ENCODE data around the gene TBC1D2. TPM values are rescaled to one million over a fixed set of nuclear protein-coding genes. Genes with fewer than 3 reads are reported as not detected.
A peak's percentile ranks its signal among the peaks of the same experiment; 100 is the strongest.

The TBC1D2 gene
- total and polyA plus RNA-seq, 2 of the 13 experiments (the other 11 are each of a cell fraction or from before 2014, with no cell fraction given), result 2.0 to 2.8 TPM

DNA sequence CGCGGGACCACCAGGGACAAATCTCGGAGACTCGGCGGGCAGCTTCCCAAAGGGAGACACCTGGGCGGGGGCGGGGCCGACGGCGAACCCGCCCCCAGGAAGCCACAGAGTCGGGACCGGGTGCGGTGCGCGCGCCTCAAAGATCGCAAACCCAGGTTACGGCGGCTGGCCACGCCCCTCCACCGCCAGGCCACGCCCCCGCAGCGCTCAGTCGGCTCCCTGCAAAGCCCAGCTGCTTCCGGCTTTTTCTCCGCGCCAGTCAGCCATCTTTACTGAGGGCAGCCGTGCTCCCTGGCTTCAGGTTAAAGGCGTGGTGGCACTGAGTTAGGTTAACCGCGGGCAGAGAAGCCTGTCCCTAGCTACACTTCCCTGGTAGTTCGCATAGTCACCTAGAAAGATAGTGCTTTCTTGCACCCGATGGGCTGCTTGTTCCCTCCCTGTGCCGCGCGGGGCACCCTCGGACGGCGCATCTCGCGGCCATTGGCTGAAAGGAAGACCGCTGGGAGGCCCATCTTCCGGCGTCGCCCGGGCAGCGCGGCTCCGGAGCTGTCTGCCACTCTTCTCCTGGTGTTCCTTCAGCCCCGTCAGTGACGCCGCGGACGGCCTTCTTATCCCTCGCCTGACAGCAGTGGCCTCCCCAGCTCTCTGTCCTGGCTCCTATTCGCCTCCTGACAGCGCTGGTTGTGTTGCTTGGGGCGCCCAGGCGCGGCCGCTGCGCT lies at the start of gene TBC1D2 (continued):
- TF ChIP-seq, protein P1, sequence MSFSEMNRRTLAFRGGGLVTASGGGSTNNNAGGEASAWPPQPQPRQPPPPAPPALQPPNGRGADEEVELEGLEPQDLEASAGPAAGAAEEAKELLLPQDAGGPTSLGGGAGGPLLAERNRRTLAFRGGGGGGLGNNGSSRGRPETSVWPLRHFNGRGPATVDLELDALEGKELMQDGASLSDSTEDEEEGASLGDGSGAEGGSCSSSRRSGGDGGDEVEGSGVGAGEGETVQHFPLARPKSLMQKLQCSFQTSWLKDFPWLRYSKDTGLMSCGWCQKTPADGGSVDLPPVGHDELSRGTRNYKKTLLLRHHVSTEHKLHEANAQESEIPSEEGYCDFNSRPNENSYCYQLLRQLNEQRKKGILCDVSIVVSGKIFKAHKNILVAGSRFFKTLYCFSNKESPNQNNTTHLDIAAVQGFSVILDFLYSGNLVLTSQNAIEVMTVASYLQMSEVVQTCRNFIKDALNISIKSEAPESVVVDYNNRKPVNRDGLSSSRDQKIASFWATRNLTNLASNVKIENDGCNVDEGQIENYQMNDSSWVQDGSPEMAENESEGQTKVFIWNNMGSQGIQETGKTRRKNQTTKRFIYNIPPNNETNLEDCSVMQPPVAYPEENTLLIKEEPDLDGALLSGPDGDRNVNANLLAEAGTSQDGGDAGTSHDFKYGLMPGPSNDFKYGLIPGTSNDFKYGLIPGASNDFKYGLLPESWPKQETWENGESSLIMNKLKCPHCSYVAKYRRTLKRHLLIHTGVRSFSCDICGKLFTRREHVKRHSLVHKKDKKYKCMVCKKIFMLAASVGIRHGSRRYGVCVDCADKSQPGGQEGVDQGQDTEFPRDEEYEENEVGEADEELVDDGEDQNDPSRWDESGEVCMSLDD (CRISPR knock-in tag; IDR thresholded peaks at IDR 0.05; ENCODE audit: borderline replicate concordance), result no peak; the same call in 1 of the 2 replicates
- TF ChIP-seq ZNF430 (CRISPR knock-in tag; IDR thresholded peaks at IDR 0.05) (peak; percentile 81), SIN3B (IDR thresholded peaks at IDR 0.05; ENCODE audit: low read length) (peak; percentile 18; the same call in 1 of the 2 replicates), GZF1 (CRISPR knock-in tag; IDR thresholded peaks at IDR 0.05) (no peak), ZNF558 (CRISPR knock-in tag; IDR thresholded peaks at IDR 0.05; ENCODE audit: borderline replicate concordance) (no peak), RARG (CRISPR knock-in tag; IDR thresholded peaks at IDR 0.05; ENCODE audit: low read depth) (peak; percentile 67; the same call in 1 of the 2 replicates), ZNF773 (CRISPR knock-in tag; IDR thresholded peaks at IDR 0.05; ENCODE audit: borderline replicate concordance) (peak; percentile 66; the same call in 1 of the 2 replicates), ZMYM3 (CRISPR knock-in tag; IDR thresholded peaks at IDR 0.05) (no peak), ZZZ3 (CRISPR knock-in tag; IDR thresholded peaks at IDR 0.05; ENCODE audit: borderline replicate concordance) (peak; percentile 65; the same call in 1 of the 2 replicates), ZSCAN9 (CRISPR knock-in tag; IDR thresholded peaks at IDR 0.05; ENCODE audit: borderline replicate concordance) (peak; percentile 74), ZBTB3 (CRISPR knock-in tag; IDR thresholded peaks at IDR 0.05; ENCODE audit: borderline replicate concordance, low read depth) (0 out of 2 replicates have a peak, but pooled peaks have one; percentile 72), POGZ (CRISPR knock-in tag; IDR thresholded peaks at IDR 0.05) (peak; percentile 88), THAP11 (CRISPR knock-in tag; IDR thresholded peaks at IDR 0.05) (peak; percentile 89), ADNP (CRISPR knock-in tag; IDR thresholded peaks at IDR 0.05) (no peak), KLF9 (CRISPR knock-in tag; IDR thresholded peaks at IDR 0.05; ENCODE audit: low read depth) (no peak), ZNF33A (CRISPR knock-in tag; IDR thresholded peaks at IDR 0.05; ENCODE audit: borderline replicate concordance) (0 out of 2 replicates have a peak, but pooled peaks have one; percentile 39), ARNTL (CRISPR knock-in tag; IDR thresholded peaks at IDR 0.05) (no peak), SP140L (CRISPR knock-in tag; IDR thresholded peaks at IDR 0.05; ENCODE audit: borderline replicate concordance) (no peak), KDM5B (CRISPR knock-in tag; IDR thresholded peaks at IDR 0.05; ENCODE audit: borderline replicate concordance) (peak; percentile 92), FOSL1 (CRISPR knock-in tag; IDR thresholded peaks at IDR 0.05; ENCODE audit: borderline replicate concordance) (no peak), POLR2AphosphoS5 (IDR thresholded peaks at IDR 0.05; ENCODE audit: low read depth, low read length) (peak; percentile 63), ZNF441 (CRISPR knock-in tag; IDR thresholded peaks at IDR 0.05; ENCODE audit: borderline replicate concordance) (no peak)
- TF ChIP-seq, protein P2, sequence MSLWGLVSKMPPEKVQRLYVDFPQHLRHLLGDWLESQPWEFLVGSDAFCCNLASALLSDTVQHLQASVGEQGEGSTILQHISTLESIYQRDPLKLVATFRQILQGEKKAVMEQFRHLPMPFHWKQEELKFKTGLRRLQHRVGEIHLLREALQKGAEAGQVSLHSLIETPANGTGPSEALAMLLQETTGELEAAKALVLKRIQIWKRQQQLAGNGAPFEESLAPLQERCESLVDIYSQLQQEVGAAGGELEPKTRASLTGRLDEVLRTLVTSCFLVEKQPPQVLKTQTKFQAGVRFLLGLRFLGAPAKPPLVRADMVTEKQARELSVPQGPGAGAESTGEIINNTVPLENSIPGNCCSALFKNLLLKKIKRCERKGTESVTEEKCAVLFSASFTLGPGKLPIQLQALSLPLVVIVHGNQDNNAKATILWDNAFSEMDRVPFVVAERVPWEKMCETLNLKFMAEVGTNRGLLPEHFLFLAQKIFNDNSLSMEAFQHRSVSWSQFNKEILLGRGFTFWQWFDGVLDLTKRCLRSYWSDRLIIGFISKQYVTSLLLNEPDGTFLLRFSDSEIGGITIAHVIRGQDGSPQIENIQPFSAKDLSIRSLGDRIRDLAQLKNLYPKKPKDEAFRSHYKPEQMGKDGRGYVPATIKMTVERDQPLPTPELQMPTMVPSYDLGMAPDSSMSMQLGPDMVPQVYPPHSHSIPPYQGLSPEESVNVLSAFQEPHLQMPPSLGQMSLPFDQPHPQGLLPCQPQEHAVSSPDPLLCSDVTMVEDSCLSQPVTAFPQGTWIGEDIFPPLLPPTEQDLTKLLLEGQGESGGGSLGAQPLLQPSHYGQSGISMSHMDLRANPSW (CRISPR knock-in tag; IDR thresholded peaks at IDR 0.05; ENCODE audit: borderline replicate concordance), result no peak
- TF ChIP-seq, protein P3, sequence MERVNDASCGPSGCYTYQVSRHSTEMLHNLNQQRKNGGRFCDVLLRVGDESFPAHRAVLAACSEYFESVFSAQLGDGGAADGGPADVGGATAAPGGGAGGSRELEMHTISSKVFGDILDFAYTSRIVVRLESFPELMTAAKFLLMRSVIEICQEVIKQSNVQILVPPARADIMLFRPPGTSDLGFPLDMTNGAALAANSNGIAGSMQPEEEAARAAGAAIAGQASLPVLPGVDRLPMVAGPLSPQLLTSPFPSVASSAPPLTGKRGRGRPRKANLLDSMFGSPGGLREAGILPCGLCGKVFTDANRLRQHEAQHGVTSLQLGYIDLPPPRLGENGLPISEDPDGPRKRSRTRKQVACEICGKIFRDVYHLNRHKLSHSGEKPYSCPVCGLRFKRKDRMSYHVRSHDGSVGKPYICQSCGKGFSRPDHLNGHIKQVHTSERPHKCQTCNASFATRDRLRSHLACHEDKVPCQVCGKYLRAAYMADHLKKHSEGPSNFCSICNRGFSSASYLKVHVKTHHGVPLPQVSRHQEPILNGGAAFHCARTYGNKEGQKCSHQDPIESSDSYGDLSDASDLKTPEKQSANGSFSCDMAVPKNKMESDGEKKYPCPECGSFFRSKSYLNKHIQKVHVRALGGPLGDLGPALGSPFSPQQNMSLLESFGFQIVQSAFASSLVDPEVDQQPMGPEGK (CRISPR knock-in tag; IDR thresholded peaks at IDR 0.05), result no peak

Data from HepG2 (cell line).